ENCODE data around the gene ATF7.

GRCh38 chr12:53461059-53461458 is 165.1 kb downstream of the ATF7 start:
- TF ChIP-seq CTCF (IDR thresholded peaks at IDR 0.05) (no peak), CHD2 (IDR thresholded peaks at IDR 0.05; ENCODE audit: low read length, partially characterized antibody) (no peak), BCL3 (IDR thresholded peaks at IDR 0.05) (no peak), MAX (IDR thresholded peaks at IDR 0.05) (no peak), FOSL2 (IDR thresholded peaks at IDR 0.05) (no peak), FOSL2 (CRISPR knock-in tag; IDR thresholded peaks at IDR 0.05) (no peak), GATA3 (IDR thresholded peaks at IDR 0.05; ENCODE audit: borderline replicate concordance) (no peak), JUN (IDR thresholded peaks at IDR 0.05) (0 out of 5 replicates have a peak, but pooled peaks of 1 of the 2 experiments have one; percentile 27), USF2 (IDR thresholded peaks at IDR 0.05) (no peak), EP300 (IDR thresholded peaks at IDR 0.05) (no peak)
